ENCODE data around the gene HMCN2. TPM values are rescaled to one million over a fixed set of nuclear protein-coding genes. Genes with fewer than 3 reads are reported as not detected.

The HMCN2 gene
- total RNA-seq, 1 experiment from 2014 or later, result 8.6 TPM

- Histone ChIP-seq H4K8ac (replicated peaks; ENCODE audit: insufficient read length, low read depth, low read length) (no peak overlapping the region), H3K23me2 (ENCODE audit: insufficient read length, low read depth, low read length, poor library complexity, severe bottlenecking) (no peaks in the 10 kb centered on the region), H3K4me1 (ENCODE audit: insufficient read depth, low read length) (no peaks in the 10 kb centered on the region), H3K18ac (ENCODE audit: insufficient read length, low read depth, low read length) (no peak overlapping the region), H2AFZ (ENCODE audit: low read length) (no peak overlapping the region), H3T11ph (ENCODE audit: low read length) (no peak overlapping the region), H3K79me1 (ENCODE audit: insufficient read depth, low read depth, low read length, poor library complexity, severe bottlenecking) (no peaks in the 10 kb centered on the region), H3K4me2 (ENCODE audit: insufficient read depth, insufficient read length, low read length) (no peak overlapping the region), H4K5ac (ENCODE audit: insufficient read length, low read depth, low read length) (no peak overlapping the region), H3K79me2 (ENCODE audit: insufficient read depth, low read length) (no peaks in the 10 kb centered on the region), H2AK5ac (ENCODE audit: insufficient read length, low read length) (no peak overlapping the region), H2BK5ac (ENCODE audit: insufficient read length, low read length) (no peak overlapping the region), H3K23ac (ENCODE audit: insufficient read length, low read depth, low read length) (no peak overlapping the region), H3K14ac (ENCODE audit: insufficient read depth, low read length) (no peak overlapping the region; the same call in 1 of the 2 replicates), H3K9me3 (ENCODE audit: control insufficient read depth, low read depth, low read length) (no peaks in the 10 kb centered on the region), H3K27me3 (ENCODE audit: insufficient read depth, low read length) (no peaks in the 10 kb centered on the region), H3K56ac (ENCODE audit: insufficient read length, low read depth, low read length) (no peak overlapping the region), H3K27ac (ENCODE audit: insufficient read length, low read depth, low read length) (no peak overlapping the region), H4K20me1 (ENCODE audit: control insufficient read depth, insufficient read depth, insufficient read length) (no peaks in the 10 kb centered on the region), H3K4ac (ENCODE audit: low read depth, low read length) (no peak overlapping the region), H2BK12ac (ENCODE audit: insufficient read length, low read depth, low read length) (no peak overlapping the region), H4K91ac (ENCODE audit: insufficient read length, low read depth, low read length) (no peak overlapping the region), H3K9ac (ENCODE audit: extremely low read depth, insufficient read length, low read length) (no peak overlapping the region), H2BK20ac (ENCODE audit: low read depth, low read length, poor library complexity, severe bottlenecking) (no peak overlapping the region), H2BK120ac (ENCODE audit: low read depth, low read length, poor library complexity, severe bottlenecking) (no peak overlapping the region), H2BK15ac (ENCODE audit: low read depth, low read length) (no peak overlapping the region)
- Mint-ChIP-seq H3K27ac (no peak overlapping the region), H3K4me1 (peaks cover 2 to 3% of the 10 kb centered on the region in 2 experiments; a peak in 3 of 4 replicates), H3K4me3 (no peak overlapping the region), H3K27me3 (ENCODE audit: low read depth) (no peaks in the 10 kb centered on the region), H3K9me3 (no peaks in the 10 kb centered on the region), H3K36me3 (ENCODE audit: insufficient read depth in 1 of 3, low read depth in 3 of 3) (no peaks in the 10 kb centered on the region)
- no CpG with 5 or more reads among the region's 11 CpGs for WGBS (ENCODE audit: extremely low coverage, insufficient read length, low lambda C conversion rate)
- DNase-seq, result no peak
- TF ChIP-seq, protein P1, sequence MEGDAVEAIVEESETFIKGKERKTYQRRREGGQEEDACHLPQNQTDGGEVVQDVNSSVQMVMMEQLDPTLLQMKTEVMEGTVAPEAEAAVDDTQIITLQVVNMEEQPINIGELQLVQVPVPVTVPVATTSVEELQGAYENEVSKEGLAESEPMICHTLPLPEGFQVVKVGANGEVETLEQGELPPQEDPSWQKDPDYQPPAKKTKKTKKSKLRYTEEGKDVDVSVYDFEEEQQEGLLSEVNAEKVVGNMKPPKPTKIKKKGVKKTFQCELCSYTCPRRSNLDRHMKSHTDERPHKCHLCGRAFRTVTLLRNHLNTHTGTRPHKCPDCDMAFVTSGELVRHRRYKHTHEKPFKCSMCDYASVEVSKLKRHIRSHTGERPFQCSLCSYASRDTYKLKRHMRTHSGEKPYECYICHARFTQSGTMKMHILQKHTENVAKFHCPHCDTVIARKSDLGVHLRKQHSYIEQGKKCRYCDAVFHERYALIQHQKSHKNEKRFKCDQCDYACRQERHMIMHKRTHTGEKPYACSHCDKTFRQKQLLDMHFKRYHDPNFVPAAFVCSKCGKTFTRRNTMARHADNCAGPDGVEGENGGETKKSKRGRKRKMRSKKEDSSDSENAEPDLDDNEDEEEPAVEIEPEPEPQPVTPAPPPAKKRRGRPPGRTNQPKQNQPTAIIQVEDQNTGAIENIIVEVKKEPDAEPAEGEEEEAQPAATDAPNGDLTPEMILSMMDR (conservative IDR thresholded peaks at IDR 0.05), result no peak
These were observed 83.8 kb downstream of the HMCN2 start for GRCh38 chr9:130349398-130349797.

All from H9 (cell line).